Muscle of arm (tissue), 12 donors: ENCODE data around the gene ANKRD13A. TPM values are rescaled to one million over a fixed set of nuclear protein-coding genes. Genes with fewer than 3 reads are reported as not detected.
"Not testable (repeated sequence)": the region's sequence is repeated elsewhere in the genome, so short reads cannot be mapped to it uniquely, and the experiment has no call there.

Experiments
- DNase-seq: peaks from one replicate; pipeline ENCODE4 v3.0.0-alpha.2; 2013
- polyA plus RNA-seq, 12 donors: library from polyadenylated mRNA; unstranded; fragments of 120-200 nt; gene quantifications; one replicate each; pipeline ENCODE4 v1.2.1, GENCODE V29; 2013; ENCODE audit not compliant: insufficient read length in 12 of 12

Gene ANKRD13A
- polyA plus RNA-seq, 12 donors, result 37.2 to 70.0 (median 48.2) TPM; not detected in 1

GRCh38 chr12:110005319-110005973, 6.2 kb downstream of the ANKRD13A start:
- no peak for DNase-seq

GRCh38 chr12:110006115-110006514, 6.9 kb downstream of the ANKRD13A start:
- no peak for DNase-seq

- no peak for DNase-seq
These were observed 8.7 kb downstream of the ANKRD13A start for GRCh38 chr12:110007881-110008280.

- not testable (repeated sequence) for DNase-seq
These were observed 9.6 kb downstream of the ANKRD13A start for GRCh38 chr12:110008681-110009398.

GRCh38 chr12:110010853-110011723, 11.9 kb downstream of the ANKRD13A start:
- no peak for DNase-seq

GRCh38 chr12:110012137-110012536, 12.9 kb downstream of the ANKRD13A start:
- no peak for DNase-seq

- no peak for DNase-seq
These were observed 13.4 kb downstream of the ANKRD13A start for GRCh38 chr12:110012659-110013058.

- DNase-seq, result no peak
These were observed 15.9 kb downstream of the ANKRD13A start for GRCh38 chr12:110015132-110015531.

GRCh38 chr12:110020956-110021355, 21.7 kb downstream of the ANKRD13A start:
- DNase-seq, result no peak

GRCh38 chr12:110023059-110023980, 24.1 kb downstream of the ANKRD13A start:
- peak; percentile 67 for DNase-seq

- no peak for DNase-seq
These were observed 24.8 kb downstream of the ANKRD13A start for GRCh38 chr12:110024051-110024450.

- DNase-seq, result no peak
These were observed 29.1 kb downstream of the ANKRD13A start for GRCh38 chr12:110028323-110028722.

- no peak for DNase-seq
These were observed 30.1 kb downstream of the ANKRD13A start for GRCh38 chr12:110029290-110029815.

GRCh38 chr12:110033888-110034287, 34.7 kb downstream of the ANKRD13A start:
- no peak for DNase-seq

- DNase-seq, result no peak
These were observed 36.4 kb downstream of the ANKRD13A start for GRCh38 chr12:110035534-110036104.

- DNase-seq, result no peak
These were observed 38.1 kb downstream of the ANKRD13A start for GRCh38 chr12:110037315-110037714.

- no peak for DNase-seq
These were observed 39.5 kb downstream of the ANKRD13A start for GRCh38 chr12:110038741-110039084.

- DNase-seq, result no peak
These were observed 40.0 kb downstream of the ANKRD13A start for GRCh38 chr12:110039085-110039807.

- no peak for DNase-seq
These were observed 43.0 kb downstream of the ANKRD13A start for GRCh38 chr12:110042264-110042663.
